GM12878 (cell line): ENCODE data around the gene SEMA5B. TPM values are rescaled to one million over a fixed set of nuclear protein-coding genes. Genes with fewer than 3 reads are reported as not detected.

Experiments used
- ATAC-seq: fragments of 200-7000 bp; cut with Tn5 transposase; 3 replicates; pipeline ENCODE4 v1.9.1; 2020; ENCODE audit warnings: mild to moderate bottlenecking, moderate library complexity
- BruUV-seq: library from RNA; stranded (reverse); fragments of 400-500 nt; replicated peaks from 2 replicates; lab custom pipeline; 2021; lab: Mats Ljungman, UMichigan
- CTCF ChIA-PET: fragments of 300-600 bp; sonication (Branson Sonifier 250); formaldehyde crosslinking; extraction: SDS; loops from one replicate; lab custom pipeline; 2021; ENCODE audit warnings: inconsistent platforms; lab: Yijun Ruan, JAX
- POLR2A ChIA-PET: fragments of 350-600 bp; formaldehyde crosslinking; extraction: SDS; loops from one replicate; lab custom pipeline; 2021; ENCODE audit warnings: inconsistent platforms; lab: Charles Lee
- RAD21 ChIA-PET: fragments of 300-600 bp; sonication (Branson Sonifier 250); formaldehyde crosslinking; loops from one replicate; lab custom pipeline; 2023; ENCODE audit warnings: antibody characterized with exemption; ENCODE audit not compliant: unreplicated experiment; lab: Charles Lee
- SMC1A ChIA-PET: fragments of 300-600 bp; sonication (Branson Sonifier 250); formaldehyde crosslinking; loops from one replicate; lab custom pipeline; 2023; ENCODE audit not compliant: unreplicated experiment, uncharacterized antibody; lab: Charles Lee
- DNase-seq: peaks from one replicate; pipeline ENCODE4 v3.0.0-alpha.2; 2011; ENCODE audit warnings: low read depth, low spot score
- FAIRE-seq: peaks from 3 replicates; lab custom pipeline; 2011; peaks lifted over from hg19 to GRCh38; lab: Jason Lieb, UNC
- H2AFZ ChIP-seq: 2 replicates; pipeline ENCODE4 v1.6.0; 2011; ENCODE audit warnings: low read depth, low read length, control low read depth; ENCODE audit not compliant: control insufficient read depth
- H3K27ac ChIP-seq: 2 replicates; pipeline ENCODE4 v1.5.1; 2011; ENCODE audit warnings: control low read depth; ENCODE audit not compliant: control insufficient read depth, insufficient read depth
- H3K27me3 ChIP-seq, 2 experiments: replicated peaks in 1 of 2; 2 replicates each; pipeline versions ENCODE4 v1.6.0 to v1.6.1; 2011; ENCODE audit warnings: low read length in 1 of 2; ENCODE audit not compliant: control insufficient read depth in 2 of 2, insufficient read depth in 2 of 2
- H3K36me3 ChIP-seq, 2 experiments: 2 replicates each; pipeline ENCODE4 v1.5.1; 2011; ENCODE audit warnings: low read length in 1 of 2; ENCODE audit not compliant: control insufficient read depth in 2 of 2, insufficient read depth in 2 of 2
- H3K4me1 ChIP-seq: 2 replicates; pipeline ENCODE4 v1.6.1; 2011; ENCODE audit warnings: mild to moderate bottlenecking, low read length, moderate library complexity, mixed read lengths; ENCODE audit not compliant: control insufficient read depth, insufficient read depth
- H3K4me2 ChIP-seq: 2 replicates; pipeline ENCODE4 v1.6.0; 2011; ENCODE audit warnings: control low read depth; ENCODE audit not compliant: control insufficient read depth, insufficient read depth
- H3K4me3 ChIP-seq: fragments of 200-600 bp; sonication (generic); 2 replicates; pipeline ENCODE4 v1.5.1; 2016
- H3K79me2 ChIP-seq: 2 replicates; pipeline ENCODE4 v1.6.0; 2011; ENCODE audit warnings: low read length; ENCODE audit not compliant: control insufficient read depth, insufficient read depth
- H3K9ac ChIP-seq: 2 replicates; pipeline ENCODE4 v1.8.0; 2011; ENCODE audit warnings: low read length, control low read depth, mixed read lengths; ENCODE audit not compliant: control insufficient read depth, insufficient read depth
- H3K9me3 ChIP-seq: replicated peaks from 3 replicates; pipeline ENCODE4 v1.5.1; 2011; ENCODE audit warnings: mild to moderate bottlenecking, low read length; ENCODE audit not compliant: control insufficient read depth, insufficient read depth
- H4K20me1 ChIP-seq: 2 replicates; pipeline ENCODE4 v1.6.0; 2011; ENCODE audit not compliant: control insufficient read depth, insufficient read depth
- CBFB ChIP-seq: IDR thresholded peaks from 2 replicates; pipeline ENCODE4 v1.6.1; 2016; ENCODE audit warnings: antibody characterized with exemption, low read depth
- GABPA ChIP-seq: IDR thresholded peaks from 2 replicates; pipeline ENCODE4 v1.6.1; 2014; ENCODE audit warnings: antibody characterized with exemption, low read depth, mild to moderate bottlenecking, inconsistent platforms
- NFXL1 ChIP-seq: fragments of 450-650 bp; IDR thresholded peaks from 2 replicates; pipeline ENCODE4 v1.6.1; 2017; ENCODE audit warnings: antibody characterized with exemption, mild to moderate bottlenecking, borderline replicate concordance
- PAX8 ChIP-seq: fragments of 450-650 bp; IDR thresholded peaks from 2 replicates; pipeline ENCODE4 v1.6.1; 2017; ENCODE audit warnings: mild to moderate bottlenecking, moderate library complexity
- POU2F2 ChIP-seq: IDR thresholded peaks from 3 replicates; pipeline ENCODE4 v1.6.1; 2011; ENCODE audit warnings: low read depth, mild to moderate bottlenecking, low read length, borderline replicate concordance
- RBBP5 ChIP-seq: fragments of 200-600 bp; sonication (generic); conservative IDR thresholded peaks from 2 replicates; pipeline ENCODE4 v1.6.1; 2016
- RFX5 ChIP-seq: IDR thresholded peaks from 2 replicates; pipeline ENCODE4 v1.6.1; 2011; ENCODE audit warnings: low read depth, low read length, improper control_type of control experiment
- SMC3 ChIP-seq: IDR thresholded peaks from 2 replicates; pipeline ENCODE4 v1.6.1; 2011; ENCODE audit warnings: low read length, improper control_type of control experiment, borderline replicate concordance
- SPI1 ChIP-seq: IDR thresholded peaks from 2 replicates; pipeline ENCODE4 v1.6.1; 2011; ENCODE audit warnings: low read depth, mild to moderate bottlenecking, low read length, moderate library complexity, borderline replicate concordance; ENCODE audit not compliant: insufficient read depth
- SREBF2 ChIP-seq: IDR thresholded peaks from 2 replicates; pipeline ENCODE4 v1.6.1; 2012; ENCODE audit warnings: mild to moderate bottlenecking, low read length
- SRF ChIP-seq, 2 experiments: IDR thresholded peaks; 2 replicates each; pipeline ENCODE4 v1.6.1; 2011; ENCODE audit warnings: low read depth in 2 of 2, low read length in 2 of 2, mild to moderate bottlenecking in 1 of 2, moderate library complexity in 1 of 2
- WRNIP1 ChIP-seq: IDR thresholded peaks from 2 replicates; pipeline ENCODE4 v1.6.1; 2011; ENCODE audit warnings: low read depth, low read length, improper control_type of control experiment, borderline replicate concordance
- YY1 ChIP-seq: IDR thresholded peaks from 2 replicates; pipeline ENCODE4 v1.6.1; 2011; ENCODE audit warnings: low read depth, mild to moderate bottlenecking, low read length
- ZNF24 ChIP-seq: fragments of 450-650 bp; IDR thresholded peaks from 2 replicates; pipeline ENCODE4 v1.6.1; 2017; ENCODE audit warnings: antibody characterized with exemption, mild to moderate bottlenecking
- in situ Hi-C: fragments of 300-500 bp; cut with MboI; formaldehyde crosslinking; loops from 9 replicates; pipeline ENCODE4 v1.14.3; 2018; ENCODE audit warnings: mixed read lengths
- intact Hi-C: fragments of 100-400 bp; cut with micrococcal nuclease; formaldehyde crosslinking; loops from one replicate; pipeline ENCODE4 v1.14.2; 2022; ENCODE audit not compliant: unreplicated experiment
- polyA plus RNA-seq, 11 experiments: library from polyadenylated mRNA; depleted of rRNA in 4 of 11; unstranded in 6 of 11; stranded (reverse) in 5 of 11; fragments of >200 nt; fragmentation: Nextera tagmentation in 4 of 11; fragmentation: Illumina TruSeq in 1 of 11; extraction: Ambion mirVana in 4 of 11; extraction: Trizol in 1 of 11; gene quantifications; 1 replicate in 1 of 11; 2 replicates in 10 of 11; pipeline versions ENCODE4 v1.2.1 to v1.2.3, GENCODE V29; 2011 to 2016; ENCODE audit warnings: inconsistent platforms in 2 of 11, missing spikeins in 2 of 11, low read depth in 1 of 11
- total RNA-seq, 4 experiments: library from RNA; depleted of rRNA in 3 of 4; stranded (reverse); fragments of >200 nt in 3 of 4; fragmentation: Illumina TruSeq in 1 of 4; extraction: Trizol in 1 of 4; gene quantifications; 2 replicates each; pipeline versions ENCODE4 v1.2.1 to v1.2.3, GENCODE V29; 2013 to 2021
- TF ChIP-seq, protein P1 (sequence below): fragments of 450-650 bp; IDR thresholded peaks from 2 replicates; pipeline ENCODE4 v1.6.1; 2014; ENCODE audit warnings: mild to moderate bottlenecking
- TF ChIP-seq, protein P2 (sequence below): fragments of 450-650 bp; IDR thresholded peaks from 2 replicates; pipeline ENCODE4 v1.6.1; 2017; ENCODE audit warnings: mild to moderate bottlenecking, low read depth, inconsistent platforms; ENCODE audit not compliant: poor library complexity, severe bottlenecking
- TF ChIP-seq, protein P3 (sequence below): fragments of 450-650 bp; IDR thresholded peaks from 2 replicates; pipeline ENCODE4 v1.6.1; 2016; ENCODE audit warnings: mild to moderate bottlenecking

Gene SEMA5B
- total and polyA plus RNA-seq, 10 of the 15 experiments (the other 5 are each of a cell fraction or from before 2014, with no cell fraction given), result 0.05 TPM; not detected in 9

GRCh38 chr3:122862381-122862780 lies 165.2 kb downstream of the SEMA5B start:
- Histone ChIP-seq H3K4me1 (no peaks in the 10 kb centered on the region), H3K27ac (no peak overlapping the region), H3K79me2 (no peaks in the 10 kb centered on the region), H4K20me1 (no peaks in the 10 kb centered on the region), H3K4me2 (no peak overlapping the region), H3K9me3 (no peaks in the 10 kb centered on the region), H3K27me3 (no peaks in the 10 kb centered on the region), H2AFZ (no peak overlapping the region), H3K4me3 (no peak overlapping the region), H3K9ac (no peak overlapping the region), H3K36me3 (no peaks in the 10 kb centered on the region)
- TF ChIP-seq CBFB (no peak), SMC3 (no peak), GABPA (no peak), PAX8 (no peak), RBBP5 (no peak), NFXL1 (no peak), ZNF24 (no peak), WRNIP1 (no peak), SREBF2 (no peak), SPI1 (no peak), POU2F2 (no peak), YY1 (no peak), RFX5 (no peak), SRF (IDR thresholded peaks at IDR 0.05; ENCODE audit: low read depth in 2 of 2, low read length in 2 of 2) (no peak)
- TF ChIP-seq, protein P1, sequence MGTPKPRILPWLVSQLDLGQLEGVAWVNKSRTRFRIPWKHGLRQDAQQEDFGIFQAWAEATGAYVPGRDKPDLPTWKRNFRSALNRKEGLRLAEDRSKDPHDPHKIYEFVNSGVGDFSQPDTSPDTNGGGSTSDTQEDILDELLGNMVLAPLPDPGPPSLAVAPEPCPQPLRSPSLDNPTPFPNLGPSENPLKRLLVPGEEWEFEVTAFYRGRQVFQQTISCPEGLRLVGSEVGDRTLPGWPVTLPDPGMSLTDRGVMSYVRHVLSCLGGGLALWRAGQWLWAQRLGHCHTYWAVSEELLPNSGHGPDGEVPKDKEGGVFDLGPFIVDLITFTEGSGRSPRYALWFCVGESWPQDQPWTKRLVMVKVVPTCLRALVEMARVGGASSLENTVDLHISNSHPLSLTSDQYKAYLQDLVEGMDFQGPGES, result no peak
- TF ChIP-seq, protein P2, sequence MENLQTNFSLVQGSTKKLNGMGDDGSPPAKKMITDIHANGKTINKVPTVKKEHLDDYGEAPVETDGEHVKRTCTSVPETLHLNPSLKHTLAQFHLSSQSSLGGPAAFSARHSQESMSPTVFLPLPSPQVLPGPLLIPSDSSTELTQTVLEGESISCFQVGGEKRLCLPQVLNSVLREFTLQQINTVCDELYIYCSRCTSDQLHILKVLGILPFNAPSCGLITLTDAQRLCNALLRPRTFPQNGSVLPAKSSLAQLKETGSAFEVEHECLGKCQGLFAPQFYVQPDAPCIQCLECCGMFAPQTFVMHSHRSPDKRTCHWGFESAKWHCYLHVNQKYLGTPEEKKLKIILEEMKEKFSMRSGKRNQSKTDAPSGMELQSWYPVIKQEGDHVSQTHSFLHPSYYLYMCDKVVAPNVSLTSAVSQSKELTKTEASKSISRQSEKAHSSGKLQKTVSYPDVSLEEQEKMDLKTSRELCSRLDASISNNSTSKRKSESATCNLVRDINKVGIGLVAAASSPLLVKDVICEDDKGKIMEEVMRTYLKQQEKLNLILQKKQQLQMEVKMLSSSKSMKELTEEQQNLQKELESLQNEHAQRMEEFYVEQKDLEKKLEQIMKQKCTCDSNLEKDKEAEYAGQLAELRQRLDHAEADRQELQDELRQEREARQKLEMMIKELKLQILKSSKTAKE, result no peak
- TF ChIP-seq, protein P3, sequence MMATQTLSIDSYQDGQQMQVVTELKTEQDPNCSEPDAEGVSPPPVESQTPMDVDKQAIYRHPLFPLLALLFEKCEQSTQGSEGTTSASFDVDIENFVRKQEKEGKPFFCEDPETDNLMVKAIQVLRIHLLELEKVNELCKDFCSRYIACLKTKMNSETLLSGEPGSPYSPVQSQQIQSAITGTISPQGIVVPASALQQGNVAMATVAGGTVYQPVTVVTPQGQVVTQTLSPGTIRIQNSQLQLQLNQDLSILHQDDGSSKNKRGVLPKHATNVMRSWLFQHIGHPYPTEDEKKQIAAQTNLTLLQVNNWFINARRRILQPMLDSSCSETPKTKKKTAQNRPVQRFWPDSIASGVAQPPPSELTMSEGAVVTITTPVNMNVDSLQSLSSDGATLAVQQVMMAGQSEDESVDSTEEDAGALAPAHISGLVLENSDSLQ, result no peak
- intact Hi-C loops, result no loop called here
- CTCF ChIA-PET, result no interaction called here
- no TSS peak for BruUV-seq
- FAIRE-seq, result no peak
- SMC1A ChIA-PET, result no interaction called here
- POLR2A ChIA-PET, result no interaction called here
- RAD21 ChIA-PET, result no interaction called here
- ATAC-seq, result no peak
- in situ Hi-C loops, result no loop called here
- DNase-seq, result no peak
